ENCODE results near the gene FNTB. TPM values are rescaled to one million over a fixed set of nuclear protein-coding genes. Genes with fewer than 3 reads are reported as not detected.

FNTB gene
- total and polyA plus RNA-seq, 2 experiments from 2014 or later: 8.6 to 12.5 TPM

DNA sequence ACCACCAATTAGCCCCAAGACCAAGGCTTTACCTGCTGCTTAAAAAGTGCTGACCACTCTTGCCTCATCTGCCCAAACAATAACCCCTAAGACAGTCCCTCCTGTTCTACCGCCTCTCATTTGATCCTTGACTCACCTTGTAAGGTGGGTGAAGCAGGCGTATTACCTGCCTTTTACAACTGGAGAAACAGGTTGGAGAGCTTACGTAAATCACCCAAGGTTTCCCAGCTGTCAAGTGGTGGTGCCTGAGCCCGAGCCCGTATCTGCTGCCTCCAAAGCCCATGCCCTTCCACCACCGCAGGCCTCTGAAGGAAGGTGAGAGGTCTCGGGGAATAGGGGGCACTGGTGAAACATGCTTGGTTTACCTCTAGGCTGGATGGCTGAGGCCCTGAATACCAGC lies 79.0 kb downstream of the FNTB start:
- TF ChIP-seq EZH2phosphoT487 (IDR thresholded peaks at IDR 0.05; ENCODE audit: unreplicated experiment): no peak
- no peaks in the 10 kb centered on the region for H3K9me3 Mint-ChIP-seq
- DNase-seq (ENCODE audit: low spot score) (no peak), ATAC-seq (no peak)
- Histone ChIP-seq H3K4me3 (no peak overlapping the region), H3K9me2 (ENCODE audit: insufficient read depth) (no peaks in the 10 kb centered on the region), H3K27ac (ENCODE audit: low read depth) (no peak overlapping the region), H2AFZ (no peak overlapping the region), H3K27me3 (ENCODE audit: insufficient read depth) (no peaks in the 10 kb centered on the region), H3K4me2 (no peak overlapping the region), H3K4me1 (ENCODE audit: insufficient read depth) (no peaks in the 10 kb centered on the region), H3K79me2 (replicated peaks; ENCODE audit: insufficient read depth) (no peaks in the 10 kb centered on the region), H4K20me1 (replicated peaks; ENCODE audit: insufficient read depth) (peaks cover 4% of the 10 kb centered on the region; the same call in 1 of the 2 replicates), H3F3A (replicated peaks; ENCODE audit: low read depth) (no peaks in the 10 kb centered on the region), H3K36me3 (ENCODE audit: insufficient read depth) (0 out of 2 replicates have a peak, but pooled peaks cover 6% of the 10 kb centered on the region)
- peaks cover 4% of the 10 kb centered on the region for H3K27me3 Mint-ChIP-seq (ENCODE audit: insufficient read depth, low read depth, poor library complexity)
- H3K4me3 Mint-ChIP-seq: no peak overlapping the region
- no peak overlapping the region for H3K27ac Mint-ChIP-seq
- H3K4me1 Mint-ChIP-seq: no peaks in the 10 kb centered on the region
- peaks cover 53% of the 10 kb centered on the region for H3K36me3 Mint-ChIP-seq (ENCODE audit: low read depth)

GRCh38 chr14:65069874-65070413 lies 83.2 kb downstream of the FNTB start:
- peaks cover 23% of the 10 kb centered on the region for H3K36me3 Mint-ChIP-seq (ENCODE audit: low read depth)
- ATAC-seq: no peak
- no peaks in the 10 kb centered on the region for H3K9me2 ChIP-seq (ENCODE audit: insufficient read depth)
- no peak overlapping the region for H3K4me3 ChIP-seq
- no peaks in the 10 kb centered on the region for H3K36me3 ChIP-seq (ENCODE audit: insufficient read depth)
- H3K9me3 Mint-ChIP-seq: no peaks in the 10 kb centered on the region
- H3K27me3 Mint-ChIP-seq (ENCODE audit: insufficient read depth, low read depth, poor library complexity): peaks cover 4% of the 10 kb centered on the region
- peaks cover 4% of the 10 kb centered on the region; the same call in 1 of the 2 replicates for H4K20me1 ChIP-seq (replicated peaks; ENCODE audit: insufficient read depth)
- no peak overlapping the region for H2AFZ ChIP-seq
- no peak overlapping the region for H3K27ac ChIP-seq (ENCODE audit: low read depth)
- H3K4me2 ChIP-seq: no peak overlapping the region
- no peak overlapping the region for H3K27ac Mint-ChIP-seq
- H3K27me3 ChIP-seq (ENCODE audit: insufficient read depth): no peaks in the 10 kb centered on the region
- H3K4me1 Mint-ChIP-seq: no peaks in the 10 kb centered on the region; the same call in 2 of the 3 replicates
- H3K4me1 ChIP-seq (ENCODE audit: insufficient read depth): no peaks in the 10 kb centered on the region
- no peaks in the 10 kb centered on the region for H3F3A ChIP-seq (replicated peaks; ENCODE audit: low read depth)
- DNase-seq (ENCODE audit: low spot score): no peak
- no peaks in the 10 kb centered on the region for H3K79me2 ChIP-seq (replicated peaks; ENCODE audit: insufficient read depth)
- no peak overlapping the region for H3K4me3 Mint-ChIP-seq
- TF ChIP-seq NANOG (IDR thresholded peaks at IDR 0.05; ENCODE audit: borderline replicate concordance): no peak
- TF ChIP-seq ZNF331 (CRISPR knock-in tag; IDR thresholded peaks at IDR 0.05; ENCODE audit: low read depth): no peak
- TF ChIP-seq CREB1 (CRISPR knock-in tag; IDR thresholded peaks at IDR 0.05; ENCODE audit: low read depth): no peak
- TF ChIP-seq POLR2AphosphoS5 (IDR thresholded peaks at IDR 0.05; ENCODE audit: low read depth): no peak
- TF ChIP-seq EZH2phosphoT487 (IDR thresholded peaks at IDR 0.05; ENCODE audit: unreplicated experiment): no peak
- TF ChIP-seq EZH2 (IDR thresholded peaks at IDR 0.05; ENCODE audit: low read depth, unreplicated experiment): no peak
- TF ChIP-seq CTCF (conservative IDR thresholded peaks at IDR 0.05; ENCODE audit: low read depth in 2 of 2): no peak
- TF ChIP-seq, protein P1, sequence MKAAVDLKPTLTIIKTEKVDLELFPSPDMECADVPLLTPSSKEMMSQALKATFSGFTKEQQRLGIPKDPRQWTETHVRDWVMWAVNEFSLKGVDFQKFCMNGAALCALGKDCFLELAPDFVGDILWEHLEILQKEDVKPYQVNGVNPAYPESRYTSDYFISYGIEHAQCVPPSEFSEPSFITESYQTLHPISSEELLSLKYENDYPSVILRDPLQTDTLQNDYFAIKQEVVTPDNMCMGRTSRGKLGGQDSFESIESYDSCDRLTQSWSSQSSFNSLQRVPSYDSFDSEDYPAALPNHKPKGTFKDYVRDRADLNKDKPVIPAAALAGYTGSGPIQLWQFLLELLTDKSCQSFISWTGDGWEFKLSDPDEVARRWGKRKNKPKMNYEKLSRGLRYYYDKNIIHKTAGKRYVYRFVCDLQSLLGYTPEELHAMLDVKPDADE (IDR thresholded peaks at IDR 0.05): no peak
- no peak for TF ChIP-seq ZNF114 (CRISPR knock-in tag; IDR thresholded peaks at IDR 0.05)
- TF ChIP-seq, protein P2, sequence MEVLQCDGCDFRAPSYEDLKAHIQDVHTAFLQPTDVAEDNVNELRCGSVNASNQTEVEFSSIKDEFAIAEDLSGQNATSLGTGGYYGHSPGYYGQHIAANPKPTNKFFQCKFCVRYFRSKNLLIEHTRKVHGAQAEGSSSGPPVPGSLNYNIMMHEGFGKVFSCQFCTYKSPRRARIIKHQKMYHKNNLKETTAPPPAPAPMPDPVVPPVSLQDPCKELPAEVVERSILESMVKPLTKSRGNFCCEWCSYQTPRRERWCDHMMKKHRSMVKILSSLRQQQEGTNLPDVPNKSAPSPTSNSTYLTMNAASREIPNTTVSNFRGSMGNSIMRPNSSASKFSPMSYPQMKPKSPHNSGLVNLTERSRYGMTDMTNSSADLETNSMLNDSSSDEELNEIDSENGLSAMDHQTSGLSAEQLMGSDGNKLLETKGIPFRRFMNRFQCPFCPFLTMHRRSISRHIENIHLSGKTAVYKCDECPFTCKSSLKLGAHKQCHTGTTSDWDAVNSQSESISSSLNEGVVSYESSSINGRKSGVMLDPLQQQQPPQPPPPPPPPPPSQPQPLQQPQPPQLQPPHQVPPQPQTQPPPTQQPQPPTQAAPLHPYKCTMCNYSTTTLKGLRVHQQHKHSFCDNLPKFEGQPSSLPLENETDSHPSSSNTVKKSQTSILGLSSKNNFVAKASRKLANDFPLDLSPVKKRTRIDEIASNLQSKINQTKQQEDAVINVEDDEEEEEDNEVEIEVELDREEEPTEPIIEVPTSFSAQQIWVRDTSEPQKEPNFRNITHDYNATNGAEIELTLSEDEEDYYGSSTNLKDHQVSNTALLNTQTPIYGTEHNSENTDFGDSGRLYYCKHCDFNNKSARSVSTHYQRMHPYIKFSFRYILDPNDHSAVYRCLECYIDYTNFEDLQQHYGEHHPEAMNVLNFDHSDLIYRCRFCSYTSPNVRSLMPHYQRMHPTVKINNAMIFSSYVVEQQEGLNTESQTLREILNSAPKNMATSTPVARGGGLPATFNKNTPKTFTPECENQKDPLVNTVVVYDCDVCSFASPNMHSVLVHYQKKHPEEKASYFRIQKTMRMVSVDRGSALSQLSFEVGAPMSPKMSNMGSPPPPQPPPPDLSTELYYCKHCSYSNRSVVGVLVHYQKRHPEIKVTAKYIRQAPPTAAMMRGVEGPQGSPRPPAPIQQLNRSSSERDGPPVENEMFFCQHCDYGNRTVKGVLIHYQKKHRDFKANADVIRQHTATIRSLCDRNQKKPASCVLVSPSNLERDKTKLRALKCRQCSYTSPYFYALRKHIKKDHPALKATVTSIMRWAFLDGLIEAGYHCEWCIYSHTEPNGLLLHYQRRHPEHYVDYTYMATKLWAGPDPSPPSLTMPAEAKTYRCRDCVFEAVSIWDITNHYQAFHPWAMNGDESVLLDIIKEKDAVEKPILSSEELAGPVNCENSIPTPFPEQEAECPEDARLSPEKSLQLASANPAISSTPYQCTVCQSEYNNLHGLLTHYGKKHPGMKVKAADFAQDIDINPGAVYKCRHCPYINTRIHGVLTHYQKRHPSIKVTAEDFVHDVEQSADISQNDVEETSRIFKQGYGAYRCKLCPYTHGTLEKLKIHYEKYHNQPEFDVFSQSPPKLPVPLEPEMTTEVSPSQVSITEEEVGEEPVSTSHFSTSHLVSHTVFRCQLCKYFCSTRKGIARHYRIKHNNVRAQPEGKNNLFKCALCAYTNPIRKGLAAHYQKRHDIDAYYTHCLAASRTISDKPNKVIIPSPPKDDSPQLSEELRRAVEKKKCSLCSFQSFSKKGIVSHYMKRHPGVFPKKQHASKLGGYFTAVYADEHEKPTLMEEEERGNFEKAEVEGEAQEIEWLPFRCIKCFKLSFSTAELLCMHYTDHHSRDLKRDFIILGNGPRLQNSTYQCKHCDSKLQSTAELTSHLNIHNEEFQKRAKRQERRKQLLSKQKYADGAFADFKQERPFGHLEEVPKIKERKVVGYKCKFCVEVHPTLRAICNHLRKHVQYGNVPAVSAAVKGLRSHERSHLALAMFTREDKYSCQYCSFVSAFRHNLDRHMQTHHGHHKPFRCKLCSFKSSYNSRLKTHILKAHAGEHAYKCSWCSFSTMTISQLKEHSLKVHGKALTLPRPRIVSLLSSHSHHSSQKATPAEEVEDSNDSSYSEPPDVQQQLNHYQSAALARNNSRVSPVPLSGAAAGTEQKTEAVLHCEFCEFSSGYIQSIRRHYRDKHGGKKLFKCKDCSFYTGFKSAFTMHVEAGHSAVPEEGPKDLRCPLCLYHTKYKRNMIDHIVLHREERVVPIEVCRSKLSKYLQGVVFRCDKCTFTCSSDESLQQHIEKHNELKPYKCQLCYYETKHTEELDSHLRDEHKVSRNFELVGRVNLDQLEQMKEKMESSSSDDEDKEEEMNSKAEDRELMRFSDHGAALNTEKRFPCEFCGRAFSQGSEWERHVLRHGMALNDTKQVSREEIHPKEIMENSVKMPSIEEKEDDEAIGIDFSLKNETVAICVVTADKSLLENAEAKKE (CRISPR knock-in tag; IDR thresholded peaks at IDR 0.05): no peak

Measured in GM23338 (cell line).